WERI-Rb-1 (cell line): ENCODE results near the gene SKI.

Experiments used
- DNase-seq: peaks from one replicate; pipeline ENCODE4 v3.0.0-alpha.2; 2020
- H3K27ac ChIP-seq: fragments of 250-450 bp; sonication (Bioruptor Pico); 2 replicates; pipeline ENCODE4 v1.5.1; 2020; ENCODE audit warnings: mild to moderate bottlenecking, moderate library complexity
- H3K27me3 ChIP-seq: fragments of 250-450 bp; sonication (Bioruptor Pico); 2 replicates; pipeline ENCODE4 v1.5.1; 2021; ENCODE audit warnings: mild to moderate bottlenecking, low read depth, moderate library complexity; ENCODE audit not compliant: insufficient read depth, severe bottlenecking
- H3K36me3 ChIP-seq: fragments of 250-450 bp; sonication (Bioruptor Pico); 2 replicates; pipeline ENCODE4 v1.5.1; 2020; ENCODE audit warnings: mild to moderate bottlenecking, moderate library complexity
- H3K4me3 ChIP-seq: 2 replicates; pipeline ENCODE4 v1.5.1; 2011; ENCODE audit warnings: low read depth, mild to moderate bottlenecking, control low read depth, low read length
- H3K9me3 ChIP-seq: fragments of 250-450 bp; sonication (Bioruptor Pico); 2 replicates; pipeline ENCODE4 v1.5.1; 2021; ENCODE audit warnings: mild to moderate bottlenecking, moderate library complexity; ENCODE audit not compliant: severe bottlenecking
- TF ChIP-seq, protein P1 (sequence below): IDR thresholded peaks from 2 replicates; pipeline ENCODE4 v1.5.1; 2011; ENCODE audit warnings: low read depth, mild to moderate bottlenecking, control low read depth, inconsistent platforms, low read length

Gene SKI

DNA sequence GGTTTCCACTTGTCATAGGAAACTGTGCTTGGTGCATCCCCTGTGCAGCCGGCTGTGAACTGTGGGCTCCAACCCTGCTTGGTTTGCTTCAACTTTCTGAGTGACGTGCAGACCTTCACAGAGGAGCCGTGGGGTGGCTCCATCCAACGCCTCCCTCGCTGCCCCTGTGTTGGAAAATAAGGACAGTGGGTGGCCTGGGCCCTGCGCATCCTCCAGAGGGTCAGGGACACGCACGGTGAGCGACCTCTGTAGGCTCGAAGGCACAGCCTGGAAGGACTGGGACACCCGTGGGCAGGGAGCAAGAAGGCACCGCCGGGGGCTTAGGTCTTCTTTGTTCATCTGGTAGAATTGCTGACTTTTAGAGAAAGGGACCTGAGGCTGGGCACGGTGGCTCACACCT, 27.1 kb upstream of the SKI start:
- Histone ChIP-seq H3K9me3 (no peaks in the 10 kb centered on the region), H3K27ac (no peak overlapping the region), H3K36me3 (no peaks in the 10 kb centered on the region), H3K27me3 (no peaks in the 10 kb centered on the region), H3K4me3 (no peak overlapping the region)
- TF ChIP-seq, protein P1, sequence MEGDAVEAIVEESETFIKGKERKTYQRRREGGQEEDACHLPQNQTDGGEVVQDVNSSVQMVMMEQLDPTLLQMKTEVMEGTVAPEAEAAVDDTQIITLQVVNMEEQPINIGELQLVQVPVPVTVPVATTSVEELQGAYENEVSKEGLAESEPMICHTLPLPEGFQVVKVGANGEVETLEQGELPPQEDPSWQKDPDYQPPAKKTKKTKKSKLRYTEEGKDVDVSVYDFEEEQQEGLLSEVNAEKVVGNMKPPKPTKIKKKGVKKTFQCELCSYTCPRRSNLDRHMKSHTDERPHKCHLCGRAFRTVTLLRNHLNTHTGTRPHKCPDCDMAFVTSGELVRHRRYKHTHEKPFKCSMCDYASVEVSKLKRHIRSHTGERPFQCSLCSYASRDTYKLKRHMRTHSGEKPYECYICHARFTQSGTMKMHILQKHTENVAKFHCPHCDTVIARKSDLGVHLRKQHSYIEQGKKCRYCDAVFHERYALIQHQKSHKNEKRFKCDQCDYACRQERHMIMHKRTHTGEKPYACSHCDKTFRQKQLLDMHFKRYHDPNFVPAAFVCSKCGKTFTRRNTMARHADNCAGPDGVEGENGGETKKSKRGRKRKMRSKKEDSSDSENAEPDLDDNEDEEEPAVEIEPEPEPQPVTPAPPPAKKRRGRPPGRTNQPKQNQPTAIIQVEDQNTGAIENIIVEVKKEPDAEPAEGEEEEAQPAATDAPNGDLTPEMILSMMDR = no peak
- DNase-seq = no peak

DNA sequence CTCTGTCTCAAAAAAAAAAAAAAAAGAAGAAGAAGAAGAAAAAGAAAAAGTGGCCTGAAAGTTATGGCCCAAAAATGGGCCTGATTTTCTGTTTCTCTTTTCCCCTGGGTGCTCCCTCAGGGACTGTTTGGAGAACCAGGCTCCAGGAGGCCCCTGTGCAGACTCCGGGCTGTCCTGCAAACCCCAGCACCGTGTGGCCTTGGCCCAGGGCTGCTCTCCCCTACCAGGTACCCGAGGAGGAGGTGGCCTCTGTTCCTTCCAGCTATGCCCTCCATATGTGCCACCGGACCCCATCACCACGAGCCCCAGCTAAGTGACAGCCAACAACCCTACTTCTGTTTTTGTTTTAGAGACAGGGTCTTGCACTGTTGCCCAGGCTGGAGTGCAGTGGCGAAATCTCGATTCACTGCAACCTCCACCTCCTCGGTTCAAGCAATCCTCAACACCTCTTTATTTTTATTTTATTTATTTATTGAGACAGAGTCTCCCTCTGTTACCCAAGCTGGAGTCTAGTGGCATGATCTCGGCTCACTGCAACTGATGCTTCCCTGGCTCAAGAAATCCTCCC, 26.0 kb upstream of the SKI start:
- Histone ChIP-seq H3K27ac (no peak overlapping the region), H3K9me3 (no peaks in the 10 kb centered on the region), H3K36me3 (no peaks in the 10 kb centered on the region), H3K4me3 (no peak overlapping the region), H3K27me3 (no peaks in the 10 kb centered on the region)
- DNase-seq = no peak
- TF ChIP-seq, protein P1 = no peak

GRCh38 chr1:2202843-2203601, 25.1 kb upstream of the SKI start:
- Histone ChIP-seq H3K36me3 (no peaks in the 10 kb centered on the region), H3K4me3 (no peak overlapping the region), H3K27ac (no peak overlapping the region), H3K9me3 (no peaks in the 10 kb centered on the region), H3K27me3 (no peaks in the 10 kb centered on the region)
- DNase-seq = no peak
- TF ChIP-seq, protein P1 = no peak

GRCh38 chr1:2203671-2204414, 24.3 kb upstream of the SKI start:
- DNase-seq = no peak
- TF ChIP-seq, protein P1 = no peak
- Histone ChIP-seq H3K4me3 (no peak overlapping the region), H3K9me3 (no peaks in the 10 kb centered on the region), H3K36me3 (no peaks in the 10 kb centered on the region), H3K27me3 (no peaks in the 10 kb centered on the region), H3K27ac (no peak overlapping the region)

GRCh38 chr1:2204415-2205190, 23.5 kb upstream of the SKI start:
- no peak for DNase-seq
- no peaks in the 10 kb centered on the region for H3K9me3 ChIP-seq
- no peak overlapping the region for H3K4me3 ChIP-seq
- no peaks in the 10 kb centered on the region for H3K27me3 ChIP-seq
- TF ChIP-seq, protein P1 = no peak
- H3K27ac ChIP-seq = no peak overlapping the region
- H3K36me3 ChIP-seq = no peaks in the 10 kb centered on the region
